ENCODE measurements around the gene KTN1. TPM values are rescaled to one million over a fixed set of nuclear protein-coding genes. Genes with fewer than 3 reads are reported as not detected.

KTN1 gene
- 100 to 1,000 TPM; 138 to 186 (median 176) TPM for total RNA-seq

GRCh38 chr14:55579724-55580469 lies at the start of gene KTN1:
KTN1 (plus strand) TSS chr14:55580207; CDS start chr14:55612049, 31,842 bp downstream.
- TF ChIP-seq CTCF (IDR thresholded peaks at IDR 0.05; ENCODE audit: low read depth), result no peak

DNA sequence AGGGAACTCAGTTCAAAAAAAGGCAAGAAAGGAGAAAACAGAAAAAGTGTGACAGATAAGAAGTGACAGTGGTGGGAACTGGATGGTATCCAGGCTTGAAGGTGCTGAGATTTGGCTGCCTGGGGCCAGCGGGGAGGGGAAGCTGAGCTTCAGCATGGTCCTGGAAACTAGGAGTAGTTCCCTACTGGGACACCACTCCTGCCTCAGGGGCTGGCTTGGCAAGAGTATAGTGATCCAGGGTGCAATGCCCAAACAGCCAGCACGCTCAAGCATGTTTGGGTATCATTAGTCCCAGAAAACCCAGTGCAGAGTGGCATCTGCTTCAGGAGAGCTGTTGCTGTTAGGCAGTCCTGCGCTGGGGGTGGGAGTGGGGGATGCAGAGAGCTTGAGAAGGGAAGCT lies 49.5 kb upstream of the KTN1 start:
- TF ChIP-seq CTCF (IDR thresholded peaks at IDR 0.05; ENCODE audit: low read depth), result no peak

DNA sequence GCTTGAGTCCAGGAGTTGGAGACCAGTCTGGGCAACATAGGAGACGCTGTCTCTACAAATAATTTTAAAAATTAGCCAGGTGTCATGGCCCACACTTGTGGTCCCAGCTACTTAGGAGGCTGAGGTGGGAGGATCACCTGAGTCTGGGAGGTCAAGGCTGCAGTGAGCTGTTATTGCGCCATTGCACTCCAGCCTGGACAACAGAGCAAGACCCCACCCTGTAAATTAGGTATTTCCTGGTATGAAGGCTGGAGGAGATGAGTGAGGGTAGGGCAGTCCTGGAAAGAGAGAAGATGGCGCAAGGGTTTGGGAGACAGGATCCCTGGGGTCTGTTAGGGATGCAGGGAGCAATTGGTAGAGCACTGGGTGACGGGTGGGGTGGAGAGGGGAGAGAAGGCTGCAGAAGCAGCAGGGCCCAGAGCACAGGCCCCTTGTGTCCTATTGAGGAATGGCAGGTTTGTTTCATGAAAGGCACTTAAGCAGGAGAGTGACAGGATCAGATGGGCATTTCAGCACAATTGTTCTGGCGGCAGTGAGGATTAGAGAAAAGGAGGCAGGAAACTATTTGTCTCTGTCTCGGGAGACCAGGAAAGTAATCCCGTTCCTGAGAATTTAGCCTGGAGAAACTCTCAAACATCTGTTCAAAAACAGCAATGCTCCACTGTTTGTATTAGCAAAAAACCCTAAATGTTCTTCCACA lies 47.2 kb upstream of the KTN1 start:
- TF ChIP-seq CTCF (IDR thresholded peaks at IDR 0.05; ENCODE audit: low read depth), result no peak

DNA sequence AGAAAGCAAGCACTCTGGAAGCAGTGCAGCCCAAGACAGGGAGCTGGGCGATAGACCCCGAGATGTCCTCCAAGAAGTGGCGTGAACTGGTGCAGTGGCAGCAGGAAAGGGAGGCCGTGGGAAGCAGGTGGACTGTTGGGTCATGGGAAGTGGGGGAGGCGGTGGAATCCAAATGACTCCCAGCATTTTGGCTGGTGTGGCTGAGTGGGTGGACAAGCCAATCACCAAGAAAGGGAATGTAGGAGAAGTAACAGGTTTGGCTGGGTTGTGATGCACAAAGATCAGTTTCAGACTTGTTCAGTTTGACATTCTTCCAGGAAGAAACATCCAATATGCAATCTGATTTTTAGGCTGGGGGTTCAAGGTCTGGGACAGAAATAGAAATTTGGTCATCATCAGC lies 46.0 kb upstream of the KTN1 start:
- no peak for TF ChIP-seq CTCF (IDR thresholded peaks at IDR 0.05; ENCODE audit: low read depth)

- no peak for TF ChIP-seq CTCF (IDR thresholded peaks at IDR 0.05; ENCODE audit: low read depth)
Measured at GRCh38 chr14:55535516-55536203, 44.3 kb upstream of the KTN1 start.

DNA sequence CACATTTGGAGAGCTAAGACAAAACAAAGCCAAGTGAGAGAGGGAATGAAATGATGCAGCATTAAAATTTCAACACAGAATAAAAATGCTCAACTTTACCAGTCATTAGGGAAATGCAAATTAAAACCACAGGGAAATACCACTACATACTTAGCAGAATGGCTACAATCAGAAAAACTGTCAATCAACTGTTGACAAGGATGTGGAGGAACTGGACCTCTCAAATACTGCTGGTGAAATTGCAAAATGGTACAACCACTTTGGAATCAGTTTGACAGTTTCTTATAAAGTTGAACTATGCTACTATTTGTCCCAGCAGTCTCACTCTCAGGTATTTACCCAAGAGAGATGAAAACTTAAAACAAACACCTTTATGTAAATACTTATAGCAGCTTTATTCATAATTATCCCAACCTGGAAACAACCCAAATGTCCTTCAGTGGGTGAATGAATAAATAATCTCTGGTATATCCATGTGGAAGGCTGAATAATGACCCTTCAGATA lies 43.8 kb upstream of the KTN1 start:
- TF ChIP-seq CTCF (IDR thresholded peaks at IDR 0.05; ENCODE audit: low read depth), result no peak

GRCh38 chr14:55537782-55538181 lies 42.2 kb upstream of the KTN1 start:
- no peak for TF ChIP-seq CTCF (IDR thresholded peaks at IDR 0.05; ENCODE audit: low read depth)
